Measurements from ENCODE around the gene AK9.
"Not testable (repeated sequence)": the region's sequence is repeated elsewhere in the genome, so short reads cannot be mapped to it uniquely, and the experiment has no call there.

AK9 gene

DNA sequence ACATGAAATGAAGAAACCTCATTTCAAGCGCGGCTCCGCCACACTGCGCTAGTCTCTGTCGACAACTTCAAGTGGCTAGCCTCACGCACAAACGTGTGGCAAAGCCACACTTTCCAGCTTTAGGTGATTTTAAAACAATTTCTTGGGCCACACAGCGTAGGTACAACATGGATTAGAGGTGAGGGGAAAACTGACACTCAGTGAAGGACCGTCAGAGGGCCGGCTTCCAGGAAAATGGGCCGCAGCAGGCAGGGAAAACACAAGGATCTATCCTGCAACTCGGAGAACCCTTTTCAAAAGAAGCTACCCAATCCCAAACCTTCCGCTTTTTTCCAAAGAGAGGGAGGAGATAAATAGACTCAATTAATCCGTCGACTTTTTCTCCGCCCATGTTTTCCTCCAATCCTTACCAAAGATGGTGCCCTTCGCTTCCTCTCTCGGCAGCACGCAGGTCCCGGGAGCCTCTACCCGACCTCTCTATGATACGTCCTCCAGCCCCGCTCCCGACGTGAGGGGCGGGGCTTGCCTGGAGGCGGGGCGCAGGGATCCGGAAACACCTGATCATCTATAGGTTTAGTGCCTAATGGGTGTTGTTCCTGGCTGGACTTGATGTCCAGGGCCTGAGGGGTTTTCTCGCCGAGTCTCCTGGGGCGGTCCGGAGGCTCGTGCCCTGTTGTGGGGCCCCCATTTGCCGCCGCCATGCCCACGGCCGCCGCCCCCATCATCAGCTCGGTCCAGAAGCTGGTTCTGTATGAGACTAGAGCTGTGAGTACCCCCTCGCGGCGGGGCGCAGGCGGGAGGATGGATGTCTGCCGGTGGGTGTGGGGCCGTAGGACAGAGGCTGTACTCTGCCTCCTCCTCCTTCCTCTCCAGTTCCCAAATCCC, at the start of gene AK9, which contains the start of gene FIG4:
TSS of gene AK9 (minus strand) at position 466 of the 885 bp plus-strand sequence. CDS start 15,457 bp downstream, outside the sequence.
TSS of gene FIG4 (plus strand) at position 560 of the 885 bp plus-strand sequence. CDS start at position 700, 140 bp downstream.
- DNase-seq = peak; percentile 96

DNA sequence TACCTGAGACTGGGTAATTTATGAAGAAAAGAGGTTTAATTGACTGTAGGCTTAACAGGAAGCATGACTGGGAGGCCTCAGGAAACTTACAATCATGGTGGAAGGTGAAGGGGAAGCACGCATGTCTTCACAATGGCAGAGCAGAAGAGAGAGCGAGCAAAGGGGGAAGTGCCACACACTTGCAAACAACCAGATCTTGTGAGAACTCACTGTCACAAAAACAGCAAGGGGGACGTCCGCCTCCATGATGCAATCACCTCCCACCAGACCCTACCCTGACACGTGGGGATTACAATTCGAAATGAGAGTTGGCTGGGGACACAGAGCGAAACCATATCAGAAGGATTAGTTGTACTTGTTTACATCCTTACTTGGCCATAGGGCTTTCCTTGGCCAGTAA, 49.8 kb upstream of the AK9 start:
- DNase-seq = no peak

DNA sequence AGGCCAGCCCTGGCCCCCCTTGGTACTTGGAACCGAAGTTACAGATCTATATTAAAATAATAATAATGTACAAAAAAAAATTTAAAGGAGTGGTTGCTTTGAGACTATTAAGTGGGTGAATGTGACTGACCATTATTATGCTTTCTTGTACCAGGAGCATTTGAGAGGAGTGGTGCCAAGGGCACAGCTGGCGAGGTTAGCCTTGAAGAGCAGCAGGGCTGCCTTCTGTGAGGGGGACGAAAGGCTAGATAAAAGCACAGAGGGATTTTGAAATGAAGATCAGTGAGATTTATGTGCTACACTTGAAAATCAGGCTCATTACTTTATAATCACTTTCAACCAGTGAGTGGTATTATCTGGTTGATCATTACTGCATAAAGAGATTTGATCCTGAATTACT, 48.7 kb upstream of the AK9 start:
- DNase-seq = no peak

DNA sequence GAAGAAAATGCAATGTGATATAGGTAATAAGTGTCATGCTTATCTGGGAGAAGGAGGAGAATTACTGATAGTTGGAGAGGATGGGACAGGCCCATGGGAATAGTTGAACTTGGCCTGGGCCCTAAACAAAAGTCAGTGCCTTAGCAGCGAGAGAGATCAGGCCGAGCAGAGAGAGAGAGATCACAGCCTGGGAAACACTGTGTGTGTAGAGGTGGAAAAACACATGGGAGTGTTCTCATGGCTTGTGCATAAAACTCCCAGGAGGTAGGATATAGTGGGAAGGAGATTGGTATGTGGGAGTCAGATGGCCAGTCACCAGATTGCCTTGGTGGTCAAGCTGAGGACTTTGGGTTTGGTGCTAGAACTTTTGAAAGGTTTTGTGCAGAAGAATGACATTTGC, 47.7 kb upstream of the AK9 start:
- no peak for DNase-seq

DNA sequence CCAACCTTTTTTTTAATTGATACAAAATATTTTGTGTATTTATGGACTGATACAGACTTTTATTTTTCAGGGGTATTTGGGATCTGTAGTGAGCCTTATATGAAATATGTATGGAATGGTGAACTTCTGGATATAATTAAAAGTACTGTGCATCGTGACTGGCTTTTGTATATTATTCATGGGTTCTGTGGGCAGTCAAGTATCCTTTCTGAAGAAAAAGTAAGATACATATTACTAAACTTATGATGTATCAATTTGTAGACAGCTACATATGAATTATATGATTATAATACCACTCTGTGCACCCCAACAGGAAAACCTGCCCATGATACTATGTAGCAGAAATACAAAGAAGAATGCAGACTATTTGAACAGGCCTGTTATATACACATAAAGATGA, 47.3 kb upstream of the AK9 start:
- DNase-seq = no peak

DNA sequence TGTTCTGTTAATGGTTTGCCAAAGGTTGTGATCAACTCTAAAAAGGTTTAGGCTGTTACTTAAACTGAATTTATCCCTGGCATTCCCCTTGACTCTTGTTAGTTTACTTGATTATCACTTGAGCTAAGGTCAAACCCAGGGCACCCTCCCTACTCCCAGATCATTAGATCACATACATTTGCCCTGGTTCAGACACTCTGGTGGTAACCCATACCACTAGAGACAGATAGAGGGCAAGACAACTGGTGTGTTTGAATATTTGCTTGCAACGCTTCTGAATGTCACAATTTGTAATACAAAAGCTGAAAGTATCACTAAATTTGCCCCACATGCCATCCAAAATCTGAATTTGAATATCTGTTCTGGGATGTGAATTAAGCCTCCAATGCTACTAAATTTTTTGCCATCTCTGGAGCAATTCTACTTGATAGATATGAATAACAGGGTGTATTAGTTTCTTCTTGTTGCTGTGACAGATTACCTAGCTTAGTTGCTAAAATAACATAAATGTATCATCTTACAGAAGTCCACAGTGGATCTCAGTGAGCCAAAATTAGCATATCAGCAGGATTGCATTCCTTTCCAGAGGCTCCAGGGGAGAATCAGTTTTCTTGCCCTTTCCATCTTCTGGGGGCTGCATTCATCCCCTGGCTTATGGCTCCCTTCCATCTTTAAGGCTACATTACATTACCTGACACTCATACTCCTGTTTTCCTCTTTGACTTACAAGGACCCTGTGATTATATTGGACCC, 45.4 kb upstream of the AK9 start:
- DNase-seq = no peak

DNA sequence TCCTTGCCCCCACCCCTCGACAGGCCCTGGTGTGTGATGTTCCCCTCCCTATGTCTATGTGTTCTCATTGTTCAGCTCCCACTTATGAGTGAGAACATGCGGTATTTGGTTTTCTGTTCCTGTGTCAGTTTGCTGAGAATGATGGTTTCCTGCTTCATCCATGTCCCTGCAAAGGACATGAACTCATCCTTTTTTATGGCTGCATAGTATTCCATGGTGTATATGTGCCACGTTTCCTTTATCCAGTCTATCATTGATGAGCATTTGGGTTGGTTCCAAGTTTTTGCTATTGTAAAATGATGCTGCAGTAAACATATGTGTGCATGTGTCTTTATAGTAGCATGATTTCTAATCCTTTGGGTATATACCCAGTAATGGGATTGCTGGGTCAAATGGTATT, 34.2 kb upstream of the AK9 start:
- DNase-seq = not testable (repeated sequence)

DNA sequence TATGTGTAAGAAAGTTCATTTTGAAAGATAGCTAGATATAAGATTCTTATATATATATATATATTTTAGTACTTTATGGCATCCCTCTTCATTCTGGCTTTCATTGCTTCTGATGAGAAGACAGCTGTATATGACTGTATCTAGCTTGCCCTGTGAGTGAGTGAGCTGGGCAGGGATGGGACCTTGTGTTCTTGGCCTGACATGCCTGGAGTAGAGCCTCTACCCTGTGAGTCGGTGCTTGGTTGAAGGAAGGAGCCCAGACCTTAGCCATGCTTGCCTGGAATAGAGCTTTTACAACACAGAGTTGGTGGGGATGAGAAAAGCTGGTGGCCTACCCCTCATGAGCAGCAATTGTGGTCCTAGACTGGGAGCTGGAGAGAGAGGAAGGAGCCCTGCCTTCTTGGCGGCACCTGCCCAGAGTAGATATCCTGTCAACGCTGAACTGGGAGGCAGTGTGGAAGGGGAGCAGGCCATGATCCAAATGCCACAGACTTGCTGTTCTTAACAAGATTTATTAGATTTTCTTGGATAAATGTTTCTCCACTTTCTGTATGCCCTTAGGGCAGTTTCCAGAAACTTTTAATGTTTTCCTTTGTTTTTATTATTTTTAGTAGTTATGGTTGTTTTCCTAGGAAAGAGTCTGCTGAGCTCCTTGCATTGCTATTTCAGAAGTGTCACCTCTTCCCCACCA, 31.7 kb upstream of the AK9 start:
- no peak for DNase-seq

DNA sequence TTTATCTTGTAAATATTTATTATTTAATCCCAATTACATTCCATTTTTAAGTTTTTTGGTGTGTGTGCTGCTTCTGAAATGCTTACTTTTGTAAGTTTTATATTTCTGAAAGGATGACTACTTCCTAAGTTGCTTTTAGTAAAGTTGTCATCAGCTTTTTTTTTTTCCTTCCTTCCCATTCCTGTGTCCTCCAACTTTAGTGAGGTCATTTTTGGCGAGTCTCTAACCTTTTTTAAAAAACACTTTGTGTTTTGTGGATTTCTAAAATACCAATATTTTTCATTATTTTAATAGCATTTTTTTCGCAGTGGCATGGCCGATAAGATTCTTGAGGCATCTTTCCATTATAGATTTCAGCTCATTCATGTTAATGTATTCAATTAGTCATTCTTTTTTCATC, 31.0 kb upstream of the AK9 start:
- no peak for DNase-seq

DNA sequence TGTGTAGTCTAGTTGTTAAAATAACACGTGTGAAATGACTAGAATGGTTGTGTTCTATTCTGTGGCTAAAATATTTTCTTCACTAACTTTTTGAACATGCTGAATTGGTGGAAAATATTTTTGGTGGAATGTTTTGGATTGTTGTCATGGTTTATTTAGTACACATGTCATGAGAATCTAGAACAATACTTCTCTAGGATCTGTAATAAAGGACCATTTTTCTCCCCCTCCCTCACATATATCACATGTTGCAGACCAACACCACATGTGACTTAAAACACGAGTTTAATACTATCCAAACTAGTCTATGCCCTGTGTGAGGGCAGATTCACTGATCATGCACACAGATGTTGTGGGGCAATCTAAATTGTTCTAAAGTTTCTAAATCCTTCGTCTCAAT, 29.3 kb upstream of the AK9 start:
- no peak for DNase-seq

DNA sequence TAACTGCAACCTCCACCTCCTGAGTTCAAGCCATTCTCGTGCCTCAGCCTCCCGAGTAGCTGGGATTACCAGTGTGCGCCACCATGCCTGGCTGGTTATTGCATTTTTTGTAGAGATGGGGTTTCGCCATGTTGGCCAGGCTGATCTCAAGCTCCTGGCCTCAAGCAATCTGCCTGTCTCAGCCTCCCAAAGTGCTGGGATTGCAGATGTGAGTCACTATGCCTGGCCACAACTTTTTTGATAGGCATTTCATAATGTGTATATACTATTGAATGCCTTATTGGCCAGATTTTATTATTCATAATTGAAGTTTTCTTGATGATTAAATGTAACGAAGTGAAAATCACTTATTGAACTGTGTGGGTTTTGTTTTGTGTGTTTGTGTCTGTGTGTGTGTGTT, 28.0 kb upstream of the AK9 start:
- DNase-seq = no peak

DNA sequence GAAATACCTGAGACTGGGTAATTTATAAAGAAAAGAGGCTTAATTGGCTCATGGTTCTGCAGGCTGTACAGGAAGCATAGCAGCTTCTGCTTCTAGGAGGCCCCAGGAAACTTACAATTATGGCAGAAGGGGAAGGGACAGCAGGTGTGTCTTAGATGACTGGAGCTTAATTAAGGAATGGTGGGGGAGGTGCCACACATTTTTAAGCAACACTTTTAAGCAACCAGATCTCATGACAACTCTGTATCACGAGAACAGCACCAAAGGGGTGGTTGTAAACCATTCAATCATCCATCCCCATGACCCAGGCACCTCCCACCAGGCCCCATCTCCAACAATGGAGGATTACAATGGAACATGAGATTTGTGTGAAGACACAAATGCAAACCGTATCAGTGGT, 27.0 kb upstream of the AK9 start:
- DNase-seq = no peak

DNA sequence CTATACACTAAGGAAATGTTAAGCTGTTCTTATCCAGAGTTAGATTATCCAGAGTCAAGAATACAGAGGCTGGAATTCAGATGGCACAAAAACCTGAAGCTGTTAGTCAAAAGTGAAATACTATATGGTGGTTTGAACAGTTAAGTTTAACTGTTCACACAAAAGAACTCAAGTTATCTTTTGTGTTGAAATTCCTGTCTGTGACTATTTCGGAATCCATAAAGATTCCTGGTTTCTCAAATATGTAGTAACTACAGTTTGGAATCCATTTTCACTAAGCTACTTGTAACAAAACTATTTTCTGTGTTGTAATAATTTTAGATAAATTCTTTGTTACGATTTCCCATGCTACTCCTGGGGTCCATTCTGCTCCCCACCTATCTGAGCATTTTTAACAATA, 24.6 kb upstream of the AK9 start:
- no peak for DNase-seq

DNA sequence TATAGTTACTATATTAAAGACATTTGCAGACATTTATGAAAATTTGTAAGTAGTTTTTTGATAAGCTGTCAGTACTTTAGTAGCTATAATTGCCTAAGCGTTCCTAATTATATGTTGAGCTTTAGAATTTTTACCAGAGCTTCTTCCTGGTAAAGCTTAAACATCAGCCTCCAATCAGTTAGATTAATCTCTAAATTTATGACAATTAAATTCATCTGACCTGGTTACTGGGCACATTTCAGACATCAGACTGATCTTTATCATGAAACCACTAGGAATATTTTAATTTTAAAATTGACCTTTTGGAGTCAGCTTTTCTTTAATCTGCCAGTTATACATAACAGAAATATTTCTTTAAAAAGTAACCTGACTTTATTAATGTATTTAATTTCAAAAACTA, 23.6 kb upstream of the AK9 start:
- no peak for DNase-seq

DNA sequence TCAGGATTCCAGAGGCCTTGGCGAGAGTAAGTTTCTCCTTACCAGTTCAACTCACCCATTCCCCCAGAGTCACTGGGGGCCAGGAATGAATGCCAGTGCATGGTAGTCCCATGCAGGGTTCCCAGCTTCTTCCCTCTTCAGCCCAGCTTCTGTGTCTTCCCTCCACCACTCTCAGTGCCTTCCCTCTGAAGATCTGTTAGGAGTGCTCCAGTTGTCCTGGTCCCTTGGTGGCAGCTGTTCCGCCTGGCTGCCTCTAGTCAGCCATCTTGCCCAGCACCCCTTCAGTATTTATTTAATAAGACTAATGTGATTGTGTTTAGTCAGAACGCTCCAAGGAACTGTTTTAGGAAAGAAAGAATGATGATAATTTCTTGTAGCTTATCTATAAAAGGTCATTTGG, 23.2 kb upstream of the AK9 start:
- DNase-seq = no peak

DNA sequence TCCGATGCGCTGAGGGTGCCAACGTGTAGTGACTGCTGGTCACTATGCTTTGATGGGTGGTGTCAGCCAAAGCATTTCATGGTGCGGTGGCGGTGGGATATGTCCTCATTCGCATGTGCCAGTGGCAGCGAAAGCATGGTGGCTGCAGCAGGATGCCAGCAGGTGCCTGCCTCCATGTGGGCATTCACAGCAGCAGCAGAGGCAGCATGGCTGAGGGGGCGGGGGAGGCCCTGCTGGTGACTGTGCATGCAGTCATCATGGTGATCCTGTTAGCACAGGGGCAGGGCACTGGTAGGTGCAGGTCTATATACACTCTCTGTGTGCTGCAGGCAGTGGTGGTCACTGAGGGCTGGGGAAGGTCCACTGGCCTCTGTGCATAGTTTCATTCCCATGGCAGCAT, 22.1 kb upstream of the AK9 start:
- no peak for DNase-seq

DNA sequence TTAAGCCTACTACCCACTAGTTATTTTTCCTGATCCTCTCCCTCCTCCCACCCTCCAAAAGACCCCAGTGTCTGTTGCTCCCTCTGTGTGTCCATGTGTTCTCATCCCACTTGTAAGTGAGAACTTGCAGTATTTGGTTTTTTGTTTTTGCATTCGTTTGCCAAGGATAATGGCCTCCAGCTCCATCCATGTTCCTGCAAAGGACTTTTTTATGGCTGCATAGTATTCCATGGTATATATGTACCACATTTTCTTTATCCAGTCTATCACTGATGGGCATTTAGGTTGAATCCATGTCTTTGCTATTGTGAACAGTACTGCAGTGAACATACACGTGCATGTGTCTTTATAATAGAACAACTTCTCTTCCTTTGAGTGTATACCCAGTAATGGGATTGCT, 17.1 kb upstream of the AK9 start:
- not testable (repeated sequence) for DNase-seq

DNA sequence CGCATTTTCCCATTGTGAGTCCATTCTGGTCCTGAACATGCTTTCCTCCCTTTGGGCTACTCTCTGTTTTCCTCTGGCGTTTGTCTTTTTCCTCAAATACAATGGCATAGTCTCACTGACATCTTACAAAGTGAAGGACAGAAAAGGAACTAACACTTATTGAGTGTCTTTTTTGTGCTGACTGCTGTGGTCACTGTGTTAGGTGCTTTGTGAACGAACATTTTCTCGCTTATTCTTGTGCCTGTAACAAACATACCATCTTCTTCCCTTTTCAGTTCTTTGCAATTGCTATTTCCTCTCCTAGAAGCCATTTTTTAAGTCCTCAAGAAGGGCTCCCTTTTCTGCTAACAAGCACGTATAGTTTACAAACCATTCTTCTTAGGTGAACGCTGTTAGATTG, 15.5 kb upstream of the AK9 start:
- peak; percentile 17 for DNase-seq

DNA sequence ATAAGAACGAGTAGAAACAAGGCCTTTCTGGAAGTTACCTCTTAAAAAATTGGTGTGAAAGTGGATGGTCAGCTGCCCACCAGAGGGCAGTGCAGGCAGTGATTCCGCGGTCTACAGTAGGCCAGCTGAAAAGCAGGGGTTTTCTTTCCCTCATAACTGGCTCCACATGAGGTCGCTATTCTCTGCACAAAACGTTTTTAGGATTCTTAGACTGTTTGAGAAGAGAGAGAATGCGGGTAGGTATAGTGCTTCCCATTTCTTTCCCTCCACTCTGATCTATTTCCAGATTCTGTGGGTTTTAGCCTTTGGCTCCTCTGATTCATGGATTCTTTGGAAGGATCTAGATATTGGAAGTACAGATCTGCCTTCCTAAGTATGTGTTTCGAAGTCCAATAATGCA, 14.3 kb upstream of the AK9 start:
- peak; percentile 89 for DNase-seq

DNA sequence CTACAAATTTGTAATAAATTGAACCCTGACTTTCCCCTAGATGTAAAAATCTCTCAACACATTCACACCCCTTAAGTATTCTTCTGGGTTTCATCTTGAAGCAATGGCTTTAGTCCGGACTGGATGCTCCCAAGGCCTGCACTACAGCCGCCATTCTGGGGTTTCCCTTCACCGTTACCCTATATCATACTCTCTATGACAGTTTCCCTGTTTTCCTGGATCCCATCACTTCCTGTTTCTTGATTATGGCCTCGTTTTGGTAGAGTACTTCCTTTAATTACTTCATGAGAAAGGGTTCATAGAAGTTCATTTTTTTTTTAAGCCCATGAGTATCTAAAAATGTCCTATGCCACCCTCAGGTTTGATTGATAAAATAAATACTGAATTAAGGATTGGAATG, 11.8 kb upstream of the AK9 start:
- no peak for DNase-seq

DNA sequence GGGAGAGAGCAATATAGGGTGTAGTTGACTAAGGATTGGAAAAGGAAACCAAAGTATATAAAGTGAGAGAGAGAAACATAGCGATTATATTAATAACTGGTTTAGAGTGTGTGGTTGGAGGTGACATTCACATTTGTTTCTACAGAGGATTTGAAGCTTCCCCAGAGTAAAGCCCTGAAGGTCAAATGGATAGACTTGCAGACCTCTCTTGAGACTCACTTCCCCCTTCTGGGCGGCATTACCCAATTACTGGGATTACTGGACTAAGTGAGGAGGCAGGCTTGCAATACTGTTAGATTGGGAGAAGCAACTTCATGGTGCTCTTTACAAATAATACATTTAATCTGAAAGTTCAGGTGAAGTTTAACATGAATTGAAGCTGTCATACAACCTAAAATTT, 10.8 kb upstream of the AK9 start:
- DNase-seq = no peak

DNA sequence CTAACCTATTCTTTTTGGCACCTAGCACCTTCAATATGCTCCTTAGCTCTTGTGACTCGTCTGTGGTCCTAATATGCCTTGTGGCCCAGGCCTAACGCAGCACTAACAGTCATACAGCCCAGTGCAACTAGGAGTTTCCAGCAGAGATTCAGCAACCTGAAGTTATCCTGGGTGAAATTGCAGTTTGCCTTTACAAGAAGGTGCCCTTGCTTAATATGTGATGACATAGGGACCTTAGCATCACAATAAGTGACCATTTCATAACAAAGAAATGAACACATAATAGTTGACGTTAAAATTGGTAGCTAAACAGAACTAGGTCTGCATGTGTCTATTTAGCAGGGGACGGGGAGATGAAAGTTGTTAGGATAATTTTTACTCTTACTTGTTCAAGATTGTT, 10.2 kb upstream of the AK9 start:
- DNase-seq = no peak

DNA sequence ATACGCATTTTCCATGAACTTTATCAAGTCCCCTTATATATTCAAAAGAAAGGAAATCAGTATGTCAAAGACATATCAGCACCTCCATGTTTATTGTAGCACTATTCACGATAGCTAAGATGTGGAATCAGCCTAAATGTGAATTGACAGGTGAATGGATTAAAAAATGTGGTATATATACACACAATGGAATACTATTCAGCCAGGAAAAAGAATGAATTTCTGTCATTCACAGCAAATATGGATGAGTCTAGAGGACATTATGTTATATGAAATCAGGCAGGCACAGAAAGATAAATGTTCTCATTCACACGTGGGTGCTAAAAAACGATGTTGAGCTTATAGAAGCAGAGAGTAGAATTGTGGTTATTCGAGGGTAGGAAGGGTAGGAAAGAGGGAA, 5.4 kb upstream of the AK9 start:
- no peak for DNase-seq

DNA sequence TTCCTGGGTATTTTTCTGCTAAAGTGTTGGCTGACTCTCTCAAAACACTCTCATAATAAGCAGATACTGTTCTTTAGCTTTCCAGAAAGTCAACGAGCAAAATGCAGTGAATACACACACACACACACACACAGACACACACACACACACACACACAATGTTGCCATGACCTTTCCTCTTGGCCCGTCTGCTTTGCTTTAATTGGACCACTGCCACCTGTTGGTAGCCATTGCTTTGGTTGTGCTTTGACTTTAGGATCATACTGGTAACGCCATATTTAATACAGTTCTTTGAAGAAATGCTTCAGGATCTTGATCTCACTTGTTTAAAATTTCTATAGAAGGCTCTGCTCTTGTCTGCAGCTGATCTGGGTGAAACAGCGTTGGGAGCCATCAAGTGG, 4.5 kb upstream of the AK9 start:
- DNase-seq = peak; percentile 13

Measured in DMS153 (cell line).